Adrenal gland (tissue), 5 donors: Measurements from ENCODE around the gene PACRG.

Experiments
- CTCF ChIP-seq, 6 experiments: fragments of 450-650 bp in 4 of 6; fragments of 200-600 bp in 2 of 6; sonication (generic) in 1 of 6; IDR thresholded peaks; 1 replicate in 5 of 6; 2 replicates in 1 of 6; pipeline versions ENCODE4 v1.5.1 to v1.8.0; 2016 to 2021; ENCODE audit warnings: antibody characterized with exemption in 6 of 6, mild to moderate bottlenecking in 2 of 6, moderate library complexity in 1 of 6
- POLR2A ChIP-seq, 2 donors: fragments of 450-650 bp; IDR thresholded peaks; one replicate each; pipeline ENCODE4 v1.6.1; 2017; ENCODE audit warnings: antibody characterized with exemption in 2 of 2, mild to moderate bottlenecking in 2 of 2, moderate library complexity in 1 of 2
- donor health status: DM: no; HTN: no; CAD: no.

- TF ChIP-seq CTCF (IDR thresholded peaks at IDR 0.05) (no peak), POLR2A (IDR thresholded peaks at IDR 0.05) (no peak)
These were observed 434.5 kb downstream of the PACRG start for GRCh38 chr6:163162007-163162873.
